HG03575 (cell line): Measurements from ENCODE around the gene TMEM135.
"Not testable (repeated sequence)": the region's sequence is repeated elsewhere in the genome, so short reads cannot be mapped to it uniquely, and the experiment has no call there.

Experiments
- ATAC-seq: cut with Tn5 transposase; IDR thresholded peaks from one replicate; pipeline ENCODE4 v1.9.1; 2021; ENCODE audit not compliant: unreplicated experiment, insufficient number of reproducible peaks, low FRiP score; ENCODE audit errors: extremely low read depth

TMEM135 gene

GRCh38 chr11:87176044-87176443 lies 138.3 kb downstream of the TMEM135 start:
- ATAC-seq, result no peak

GRCh38 chr11:87179621-87180020 lies 141.9 kb downstream of the TMEM135 start:
- no peak for ATAC-seq

GRCh38 chr11:87180742-87181141 lies 143.0 kb downstream of the TMEM135 start:
- ATAC-seq, result no peak

GRCh38 chr11:87181143-87181542 lies 143.4 kb downstream of the TMEM135 start:
- no peak for ATAC-seq

- no peak for ATAC-seq
Measured at GRCh38 chr11:87185228-87185627, 147.5 kb downstream of the TMEM135 start.

- no peak for ATAC-seq
Measured at GRCh38 chr11:87187076-87187475, 149.3 kb downstream of the TMEM135 start.

GRCh38 chr11:87187930-87188329 lies 150.2 kb downstream of the TMEM135 start:
- ATAC-seq, result no peak

- ATAC-seq, result not testable (repeated sequence)
Measured at GRCh38 chr11:87188396-87188795, 150.7 kb downstream of the TMEM135 start.

- not testable (repeated sequence) for ATAC-seq
Measured at GRCh38 chr11:87188921-87189320, 151.2 kb downstream of the TMEM135 start.

GRCh38 chr11:87190071-87190470 lies 152.3 kb downstream of the TMEM135 start:
- ATAC-seq, result no peak

GRCh38 chr11:87193756-87194470 lies 156.2 kb downstream of the TMEM135 start:
- ATAC-seq, result no peak

GRCh38 chr11:87194985-87195820 lies 157.5 kb downstream of the TMEM135 start:
- no peak for ATAC-seq

GRCh38 chr11:87198266-87198881 lies 160.6 kb downstream of the TMEM135 start:
- no peak for ATAC-seq

GRCh38 chr11:87201376-87201775 lies 163.6 kb downstream of the TMEM135 start:
- no peak for ATAC-seq

GRCh38 chr11:87203907-87204602 lies 166.3 kb downstream of the TMEM135 start:
- no peak for ATAC-seq

- ATAC-seq, result no peak
Measured at GRCh38 chr11:87212891-87213290, 175.2 kb downstream of the TMEM135 start.

- ATAC-seq, result no peak
Measured at GRCh38 chr11:87213444-87213843, 175.7 kb downstream of the TMEM135 start.

GRCh38 chr11:87215236-87215635 lies 177.5 kb downstream of the TMEM135 start:
- ATAC-seq, result no peak

- ATAC-seq, result no peak
Measured at GRCh38 chr11:87219266-87219665, 181.5 kb downstream of the TMEM135 start.
